Measurements from ENCODE around the gene TMEM14A. TPM values are rescaled to one million over a fixed set of nuclear protein-coding genes. Genes with fewer than 3 reads are reported as not detected.

The TMEM14A gene
- polyA plus RNA-seq, 6 donors from 2014 or later, result 9.7 to 22.3 (median 15.5) TPM

Other genes with a start within 250 kb of the TMEM14A start
- gene TRAM2, start 94.1 kb upstream of the TMEM14A start, polyA plus RNA-seq (ENCODE audit: low read depth in 6 of 6), result 1 to 10 TPM; 1.4 to 3.9 (median 2.7) TPM
- not detected for gene GSTA2, start 92.4 kb downstream of the TMEM14A start, polyA plus RNA-seq (ENCODE audit: low read depth in 6 of 6)
- gene GSTA1, start 132.7 kb downstream of the TMEM14A start, polyA plus RNA-seq (ENCODE audit: low read depth in 6 of 6), result not detected
- not detected for gene GSTA5, start 169.7 kb downstream of the TMEM14A start, polyA plus RNA-seq (ENCODE audit: low read depth in 6 of 6)
- gene GSTA3, start 238.6 kb downstream of the TMEM14A start, polyA plus RNA-seq (ENCODE audit: low read depth in 6 of 6), result not detected